ENCODE measurements around the gene SPEM1.

Gene SPEM1

GRCh38 chr17:7403043-7403726, 16.9 kb upstream of the SPEM1 start:
- no peak for DNase-seq

- no peak for DNase-seq
Observed at GRCh38 chr17:7403727-7403976, 16.5 kb upstream of the SPEM1 start.

GRCh38 chr17:7403977-7404736, 16.0 kb upstream of the SPEM1 start, which contains the start of gene TMEM256:
Gene TMEM256, minus strand, starts transcription at chr17:7404097. Its CDS starts 13 bp downstream, at chr17:7404084.
- peak; percentile 92 for DNase-seq

GRCh38 chr17:7404737-7405349, 15.3 kb upstream of the SPEM1 start:
- DNase-seq, result no peak

GRCh38 chr17:7405350-7406234, 14.5 kb upstream of the SPEM1 start:
- DNase-seq, result no peak

- DNase-seq, result no peak
Observed at GRCh38 chr17:7406235-7406825, 13.8 kb upstream of the SPEM1 start.

GRCh38 chr17:7407082-7407481, 13.0 kb upstream of the SPEM1 start:
- DNase-seq, result no peak

- no peak for DNase-seq
Observed at GRCh38 chr17:7407485-7408251, 12.5 kb upstream of the SPEM1 start, which contains the start of gene NLGN2. Gene NLGN2, plus strand, starts transcription at chr17:7407845. Its CDS starts 411 bp downstream, at chr17:7408256.

GRCh38 chr17:7408252-7408727, 11.8 kb upstream of the SPEM1 start:
- no peak for DNase-seq

- no peak for DNase-seq
Observed at GRCh38 chr17:7408863-7409262, 11.3 kb upstream of the SPEM1 start.

- DNase-seq, result no peak
Observed at GRCh38 chr17:7409716-7410115, 10.4 kb upstream of the SPEM1 start.

- DNase-seq, result no peak
Observed at GRCh38 chr17:7410634-7411426, 9.3 kb upstream of the SPEM1 start.

GRCh38 chr17:7411427-7411750, 8.7 kb upstream of the SPEM1 start:
- no peak for DNase-seq

GRCh38 chr17:7413346-7413985, 6.7 kb upstream of the SPEM1 start:
- no peak for DNase-seq

GRCh38 chr17:7414837-7415236, 5.3 kb upstream of the SPEM1 start:
- no peak for DNase-seq

- no peak for DNase-seq
Observed at GRCh38 chr17:7415784-7416183, 4.3 kb upstream of the SPEM1 start.

GRCh38 chr17:7416323-7416722, 3.8 kb upstream of the SPEM1 start:
- DNase-seq, result no peak

- no peak for DNase-seq
Observed at GRCh38 chr17:7417056-7417655, 3.0 kb upstream of the SPEM1 start.

GRCh38 chr17:7418472-7419152, 1.5 kb upstream of the SPEM1 start:
- no peak for DNase-seq

- no peak for DNase-seq
Observed at GRCh38 chr17:7421186-7421585, 1.1 kb downstream of the SPEM1 start.

All from NCI-H526 treated with DMSO at 0.1 percent for 48 hours (cell line).